GM13977 (cell line): ENCODE measurements around the gene SPRYD3.

ENCODE experiments used
- DNase-seq: peaks from one replicate; pipeline ENCODE4 v3.0.0; 2012; ENCODE audit warnings: low spot score
- CTCF ChIP-seq: IDR thresholded peaks from 2 replicates; pipeline ENCODE4 v1.5.1; 2012; ENCODE audit warnings: mild to moderate bottlenecking, control low read depth; ENCODE audit not compliant: insufficient read depth; ENCODE audit errors: extremely low read depth, missing control alignments
- in situ Hi-C: fragments of 300-500 bp; cut with MboI; formaldehyde crosslinking; loops from one replicate; pipeline ENCODE4 v1.12.0; 2022; ENCODE audit warnings: low sequenced_read_pairs, low pct_unique_long_range_greater_than_20kb, mixed read lengths, inconsistent platforms; ENCODE audit not compliant: unreplicated experiment

The SPRYD3 gene

GRCh38 chr12:53107122-53107521 is 27.9 kb upstream of the SPRYD3 start:
- no peak for TF ChIP-seq CTCF
- in situ Hi-C loops: no loop called here

GRCh38 chr12:53105712-53106439 is 26.7 kb upstream of the SPRYD3 start:
- DNase-seq: no peak
- TF ChIP-seq CTCF: no peak
- in situ Hi-C loops: no loop called here

More at GRCh38 chr12:53107122-53107521, 27.9 kb upstream of the SPRYD3 start:
- no peak for DNase-seq

- DNase-seq: no peak
- in situ Hi-C loops: no loop called here
- no peak for TF ChIP-seq CTCF
Measured at GRCh38 chr12:53105256-53105655, 26.1 kb upstream of the SPRYD3 start.

- DNase-seq: peak; percentile 16
- in situ Hi-C loops: no loop called here
- TF ChIP-seq CTCF: no peak
Measured at GRCh38 chr12:53103860-53104305, 24.7 kb upstream of the SPRYD3 start.

- DNase-seq: peak; percentile 58
- in situ Hi-C loops: no loop called here
- no peak for TF ChIP-seq CTCF
Measured at GRCh38 chr12:53102883-53103807, 24.0 kb upstream of the SPRYD3 start, which contains the start of gene SOAT2. Gene SOAT2 (plus strand): TSS chr12:53103486. CDS start chr12:53103578, 92 bp downstream.

GRCh38 chr12:53101931-53102781 is 23.0 kb upstream of the SPRYD3 start:
- DNase-seq: peak; percentile 13
- in situ Hi-C loops: no loop called here
- no peak for TF ChIP-seq CTCF
